Measurements from ENCODE around the gene RRAD.
"Not testable (repeated sequence)": the region's sequence is repeated elsewhere in the genome, so short reads cannot be mapped to it uniquely, and the experiment has no call there.

DNA sequence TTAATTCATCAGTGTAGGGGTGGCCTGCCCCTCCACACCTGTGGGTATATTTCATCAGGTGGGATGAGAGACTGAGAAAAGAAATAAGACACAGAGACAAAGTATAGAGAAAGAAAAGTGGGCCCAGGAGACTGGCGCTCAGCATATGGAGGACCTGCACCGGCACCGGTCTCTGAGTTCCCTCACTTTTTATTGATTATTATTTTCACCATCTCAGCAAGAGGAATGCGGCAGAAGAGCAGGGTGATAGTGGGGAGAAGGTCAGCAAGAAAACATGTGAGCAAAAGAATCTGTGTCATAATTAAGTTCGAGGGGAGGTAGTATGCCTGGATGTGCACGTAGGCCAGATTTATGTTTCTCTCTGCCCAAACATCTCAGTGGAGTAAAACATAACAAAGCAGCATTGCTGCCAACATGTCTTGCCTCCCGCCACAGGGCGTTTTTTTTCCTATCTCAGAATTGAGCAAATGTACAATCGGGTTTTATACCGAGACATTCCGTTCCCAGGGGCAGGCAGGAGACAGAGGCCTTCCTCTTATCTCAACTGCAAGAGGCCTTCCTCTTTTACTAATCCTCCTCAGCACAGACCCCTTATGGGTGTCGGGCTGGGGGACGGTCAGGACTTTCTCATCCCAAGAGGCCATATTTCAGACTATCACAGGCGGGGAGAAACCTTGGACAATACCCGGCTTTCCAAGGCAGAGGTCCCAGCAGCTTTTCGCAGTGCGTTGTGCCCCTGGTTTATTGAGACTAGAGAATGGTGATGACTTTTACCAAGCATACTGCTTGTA lies 30.2 kb upstream of the RRAD start:
- TF ChIP-seq POLR2A (IDR thresholded peaks at IDR 0.05; ENCODE audit: low read length); GATA1 (IDR thresholded peaks at IDR 0.05; ENCODE audit: low read depth, low read length): not testable (repeated sequence)

Data from erythroblast (primary cell).